GM12875 (cell line): ENCODE data around the gene SERPINE1.
"Not testable (repeated sequence)": the region's sequence is repeated elsewhere in the genome, so short reads cannot be mapped to it uniquely, and the experiment has no call there.

Experiments
- H3K4me3 ChIP-seq: one replicate; pipeline ENCODE4 v1.5.1; 2011; ENCODE audit warnings: low read depth, low read length, control low read depth
- TF ChIP-seq, protein P1 (sequence below): IDR thresholded peaks from 2 replicates; pipeline ENCODE4 v1.5.1; 2011; ENCODE audit warnings: low read depth, mild to moderate bottlenecking, control low read depth, inconsistent platforms, low read length, moderate library complexity, borderline replicate concordance; ENCODE audit not compliant: insufficient read depth

The SERPINE1 gene

GRCh38 chr7:101112233-101112632, 14.7 kb upstream of the SERPINE1 start:
- H3K4me3 ChIP-seq, result no peak overlapping the region
- TF ChIP-seq, protein P1, sequence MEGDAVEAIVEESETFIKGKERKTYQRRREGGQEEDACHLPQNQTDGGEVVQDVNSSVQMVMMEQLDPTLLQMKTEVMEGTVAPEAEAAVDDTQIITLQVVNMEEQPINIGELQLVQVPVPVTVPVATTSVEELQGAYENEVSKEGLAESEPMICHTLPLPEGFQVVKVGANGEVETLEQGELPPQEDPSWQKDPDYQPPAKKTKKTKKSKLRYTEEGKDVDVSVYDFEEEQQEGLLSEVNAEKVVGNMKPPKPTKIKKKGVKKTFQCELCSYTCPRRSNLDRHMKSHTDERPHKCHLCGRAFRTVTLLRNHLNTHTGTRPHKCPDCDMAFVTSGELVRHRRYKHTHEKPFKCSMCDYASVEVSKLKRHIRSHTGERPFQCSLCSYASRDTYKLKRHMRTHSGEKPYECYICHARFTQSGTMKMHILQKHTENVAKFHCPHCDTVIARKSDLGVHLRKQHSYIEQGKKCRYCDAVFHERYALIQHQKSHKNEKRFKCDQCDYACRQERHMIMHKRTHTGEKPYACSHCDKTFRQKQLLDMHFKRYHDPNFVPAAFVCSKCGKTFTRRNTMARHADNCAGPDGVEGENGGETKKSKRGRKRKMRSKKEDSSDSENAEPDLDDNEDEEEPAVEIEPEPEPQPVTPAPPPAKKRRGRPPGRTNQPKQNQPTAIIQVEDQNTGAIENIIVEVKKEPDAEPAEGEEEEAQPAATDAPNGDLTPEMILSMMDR, result no peak

- H3K4me3 ChIP-seq, result not testable (repeated sequence)
Observed at GRCh38 chr7:101113140-101113539, 13.8 kb upstream of the SERPINE1 start.

- TF ChIP-seq, protein P1, result no peak
Observed at GRCh38 chr7:101113836-101114235, 13.1 kb upstream of the SERPINE1 start.

DNA sequence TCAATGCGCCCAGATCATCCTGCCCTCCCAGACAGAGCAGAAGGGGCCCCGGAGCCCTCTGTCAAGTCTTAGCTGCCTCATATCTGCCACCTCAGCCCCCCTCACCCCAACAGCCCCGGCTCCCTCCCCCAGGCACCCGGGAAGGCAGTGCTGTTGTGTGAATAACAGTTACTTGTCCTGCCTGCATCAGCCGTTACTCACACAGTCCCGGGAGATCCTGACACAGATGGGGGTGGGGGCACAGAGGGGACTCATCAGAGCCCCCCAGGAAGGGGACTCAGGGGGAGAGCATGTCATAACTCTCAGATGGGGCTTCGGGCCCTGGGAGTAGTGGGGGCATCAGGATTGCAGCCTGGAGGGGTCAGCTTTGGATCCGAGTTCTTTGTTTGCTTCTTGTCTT, 12.4 kb upstream of the SERPINE1 start:
- no peak overlapping the region for H3K4me3 ChIP-seq
- TF ChIP-seq, protein P1, result no peak

More at GRCh38 chr7:101113836-101114235, 13.1 kb upstream of the SERPINE1 start:
- no peak overlapping the region for H3K4me3 ChIP-seq

GRCh38 chr7:101115215-101115614, 11.7 kb upstream of the SERPINE1 start:
- H3K4me3 ChIP-seq, result no peak overlapping the region
- TF ChIP-seq, protein P1, result no peak

- H3K4me3 ChIP-seq, result no peak overlapping the region
- TF ChIP-seq, protein P1, result no peak
Observed at GRCh38 chr7:101116898-101117297, 10.0 kb upstream of the SERPINE1 start.

GRCh38 chr7:101118856-101119255, 8.0 kb upstream of the SERPINE1 start:
- TF ChIP-seq, protein P1, result no peak

GRCh38 chr7:101119876-101120275, 7.0 kb upstream of the SERPINE1 start:
- TF ChIP-seq, protein P1, result no peak

More at GRCh38 chr7:101118856-101119255, 8.0 kb upstream of the SERPINE1 start:
- H3K4me3 ChIP-seq, result no peak overlapping the region

More at GRCh38 chr7:101119876-101120275, 7.0 kb upstream of the SERPINE1 start:
- H3K4me3 ChIP-seq, result no peak overlapping the region
